ENCODE data around the gene RRP8. TPM values are rescaled to one million over a fixed set of nuclear protein-coding genes. Genes with fewer than 3 reads are reported as not detected.

The RRP8 gene
- total RNA-seq, 1 experiment from 2014 or later = 16.0 TPM

GRCh38 chr11:6596239-6596877 is 7.1 kb downstream of the RRP8 start:
- no CpG with 5 or more reads among the region's 5 CpGs for WGBS (ENCODE audit: extremely low coverage, insufficient read length, low lambda C conversion rate)
- no peaks in the 10 kb centered on the region for H3K4me1 ChIP-seq (ENCODE audit: insufficient read depth, low read length)
- no peaks in the 10 kb centered on the region for H3K79me2 ChIP-seq (ENCODE audit: insufficient read depth, low read length)
- H3K79me1 ChIP-seq (ENCODE audit: insufficient read depth, low read depth, low read length, poor library complexity, severe bottlenecking) = no peaks in the 10 kb centered on the region
- no peak overlapping the region for H4K5ac ChIP-seq (ENCODE audit: insufficient read length, low read depth, low read length)
- no peak overlapping the region for H3K23ac ChIP-seq (ENCODE audit: insufficient read length, low read depth, low read length)
- Mint-ChIP-seq H3K9me3 (no peaks in the 10 kb centered on the region), H3K27ac (no peak overlapping the region), H3K4me3 (no peak overlapping the region), H3K4me1 (peaks cover 6 to 11% of the 10 kb centered on the region in 2 experiments; a peak in 3 of 4 replicates), H3K27me3 (ENCODE audit: low read depth) (no peaks in the 10 kb centered on the region), H3K36me3 (ENCODE audit: insufficient read depth in 1 of 3, low read depth in 3 of 3) (peaks cover 3 to 44% (median 18%) of the 10 kb centered on the region in 3 experiments; a peak in 6 of 7 replicates)
- no peak overlapping the region for H2BK5ac ChIP-seq (ENCODE audit: insufficient read length, low read length)
- no peak overlapping the region for H2AK5ac ChIP-seq (ENCODE audit: insufficient read length, low read length)
- DNase-seq = no peak
- no peak overlapping the region for H2AFZ ChIP-seq (ENCODE audit: low read length)
- H2BK120ac ChIP-seq (ENCODE audit: low read depth, low read length, poor library complexity, severe bottlenecking) = no peak overlapping the region
- H3K56ac ChIP-seq (ENCODE audit: insufficient read length, low read depth, low read length) = no peak overlapping the region
- H3K9ac ChIP-seq (ENCODE audit: extremely low read depth, insufficient read length, low read length) = no peak overlapping the region
- H3K14ac ChIP-seq (ENCODE audit: insufficient read depth, low read length) = no peak overlapping the region
- no peak overlapping the region for H2BK12ac ChIP-seq (ENCODE audit: insufficient read length, low read depth, low read length)
- no peak overlapping the region for H3K18ac ChIP-seq (ENCODE audit: insufficient read length, low read depth, low read length)
- no peak overlapping the region for H3K27ac ChIP-seq (ENCODE audit: insufficient read length, low read depth, low read length)
- no peak for TF ChIP-seq CTCF (conservative IDR thresholded peaks at IDR 0.05)
- no peak overlapping the region for H2BK20ac ChIP-seq (ENCODE audit: low read depth, low read length, poor library complexity, severe bottlenecking)
- no peaks in the 10 kb centered on the region for H4K20me1 ChIP-seq (ENCODE audit: control insufficient read depth, insufficient read depth, insufficient read length)
- H4K91ac ChIP-seq (ENCODE audit: insufficient read length, low read depth, low read length) = no peak overlapping the region
- H3K9me3 ChIP-seq (ENCODE audit: control insufficient read depth, low read depth, low read length) = no peaks in the 10 kb centered on the region
- H3T11ph ChIP-seq (ENCODE audit: low read length) = no peak overlapping the region
- no peak overlapping the region for H3K4me2 ChIP-seq (ENCODE audit: insufficient read depth, insufficient read length, low read length)
- no peaks in the 10 kb centered on the region for H3K27me3 ChIP-seq (ENCODE audit: insufficient read depth, low read length)
- H3K4ac ChIP-seq (ENCODE audit: low read depth, low read length) = no peak overlapping the region
- no peaks in the 10 kb centered on the region for H3K23me2 ChIP-seq (ENCODE audit: insufficient read length, low read depth, low read length, poor library complexity, severe bottlenecking)
- H2BK15ac ChIP-seq (ENCODE audit: low read depth, low read length) = no peak overlapping the region
- H4K8ac ChIP-seq (replicated peaks; ENCODE audit: insufficient read length, low read depth, low read length) = no peak overlapping the region
